Measurements from ENCODE around the gene FIGN.

DNA sequence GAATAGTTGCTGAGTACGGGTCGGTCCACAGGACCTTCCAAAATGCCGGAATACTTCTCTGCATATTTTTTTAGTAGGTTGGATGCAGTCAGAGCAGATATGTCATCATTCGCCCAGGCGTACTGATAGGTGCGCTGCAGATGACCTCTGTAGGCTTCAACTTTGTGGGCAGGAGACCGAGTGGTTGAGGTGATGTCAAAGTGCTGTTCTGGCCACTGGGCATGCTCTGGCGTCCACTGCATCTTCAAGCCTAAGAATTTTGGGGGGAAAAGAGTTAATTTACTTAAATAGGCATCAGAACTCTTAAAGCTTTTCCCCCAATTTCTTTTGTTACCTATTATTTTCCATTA lies 124.3 kb downstream of the FIGN start:
- TF ChIP-seq, protein P1, sequence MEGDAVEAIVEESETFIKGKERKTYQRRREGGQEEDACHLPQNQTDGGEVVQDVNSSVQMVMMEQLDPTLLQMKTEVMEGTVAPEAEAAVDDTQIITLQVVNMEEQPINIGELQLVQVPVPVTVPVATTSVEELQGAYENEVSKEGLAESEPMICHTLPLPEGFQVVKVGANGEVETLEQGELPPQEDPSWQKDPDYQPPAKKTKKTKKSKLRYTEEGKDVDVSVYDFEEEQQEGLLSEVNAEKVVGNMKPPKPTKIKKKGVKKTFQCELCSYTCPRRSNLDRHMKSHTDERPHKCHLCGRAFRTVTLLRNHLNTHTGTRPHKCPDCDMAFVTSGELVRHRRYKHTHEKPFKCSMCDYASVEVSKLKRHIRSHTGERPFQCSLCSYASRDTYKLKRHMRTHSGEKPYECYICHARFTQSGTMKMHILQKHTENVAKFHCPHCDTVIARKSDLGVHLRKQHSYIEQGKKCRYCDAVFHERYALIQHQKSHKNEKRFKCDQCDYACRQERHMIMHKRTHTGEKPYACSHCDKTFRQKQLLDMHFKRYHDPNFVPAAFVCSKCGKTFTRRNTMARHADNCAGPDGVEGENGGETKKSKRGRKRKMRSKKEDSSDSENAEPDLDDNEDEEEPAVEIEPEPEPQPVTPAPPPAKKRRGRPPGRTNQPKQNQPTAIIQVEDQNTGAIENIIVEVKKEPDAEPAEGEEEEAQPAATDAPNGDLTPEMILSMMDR (IDR thresholded peaks at IDR 0.05): no peak
- no peak for TF ChIP-seq ZFX (IDR thresholded peaks at IDR 0.05; ENCODE audit: borderline replicate concordance)
